Fibroblast of villous mesenchyme (primary cell): Measurements from ENCODE around the gene PDE6A. TPM values are rescaled to one million over a fixed set of nuclear protein-coding genes. Genes with fewer than 3 reads are reported as not detected.

Source experiments
- DNase-seq: peaks from one replicate; pipeline ENCODE4 v3.0.0-alpha.2; 2010; ENCODE audit warnings: low read depth
- H3K4me3 ChIP-seq: 2 replicates; pipeline ENCODE4 v1.5.1; 2011; ENCODE audit warnings: low read depth, mild to moderate bottlenecking, low read length
- CTCF ChIP-seq: IDR thresholded peaks from 2 replicates; pipeline ENCODE4 v1.5.1; 2012; ENCODE audit warnings: low read depth, mild to moderate bottlenecking, low read length; ENCODE audit not compliant: insufficient read depth
- total RNA-seq: library from RNA; depleted of rRNA; stranded (reverse); fragments of >200 nt; gene quantifications from 2 replicates; pipeline ENCODE4 v1.2.3, GENCODE V29; 2012

The PDE6A gene
- total RNA-seq, 1 donor, result under 0.01 TPM

GRCh38 chr5:149849966-149850910 is 94.4 kb downstream of the PDE6A start:
- no peak for DNase-seq
- no peak for TF ChIP-seq CTCF
- H3K4me3 ChIP-seq, result no peak overlapping the region

GRCh38 chr5:149849280-149849965 is 95.2 kb downstream of the PDE6A start:
- TF ChIP-seq CTCF, result no peak
- H3K4me3 ChIP-seq, result no peak overlapping the region
- no peak for DNase-seq

- no peak for TF ChIP-seq CTCF
- no peak overlapping the region for H3K4me3 ChIP-seq
- DNase-seq, result no peak
Observed at GRCh38 chr5:149847611-149848010, 97.0 kb downstream of the PDE6A start.

GRCh38 chr5:149846021-149846420 is 98.6 kb downstream of the PDE6A start:
- no peak for TF ChIP-seq CTCF
- no peak for DNase-seq
- H3K4me3 ChIP-seq, result no peak overlapping the region

GRCh38 chr5:149845601-149846000 is 99.0 kb downstream of the PDE6A start:
- H3K4me3 ChIP-seq, result no peak overlapping the region
- TF ChIP-seq CTCF, result no peak
- DNase-seq, result no peak

GRCh38 chr5:149841851-149842793 is 102.5 kb downstream of the PDE6A start:
- no peak for TF ChIP-seq CTCF
- DNase-seq, result no peak
- no peak overlapping the region for H3K4me3 ChIP-seq
